SW480 (cell line): ENCODE measurements around the gene BEND6.
A peak's percentile ranks its signal among the peaks of the same experiment; 100 is the strongest.
"Not testable (repeated sequence)": the region's sequence is repeated elsewhere in the genome, so short reads cannot be mapped to it uniquely, and the experiment has no call there.

Experiments used
- DNase-seq: peaks from one replicate; pipeline ENCODE4 v3.0.0-alpha.2; 2016; ENCODE audit warnings: low spot score

BEND6 gene

GRCh38 chr6:56984361-56984760 is 29.5 kb downstream of the BEND6 start:
- DNase-seq, result no peak

DNA sequence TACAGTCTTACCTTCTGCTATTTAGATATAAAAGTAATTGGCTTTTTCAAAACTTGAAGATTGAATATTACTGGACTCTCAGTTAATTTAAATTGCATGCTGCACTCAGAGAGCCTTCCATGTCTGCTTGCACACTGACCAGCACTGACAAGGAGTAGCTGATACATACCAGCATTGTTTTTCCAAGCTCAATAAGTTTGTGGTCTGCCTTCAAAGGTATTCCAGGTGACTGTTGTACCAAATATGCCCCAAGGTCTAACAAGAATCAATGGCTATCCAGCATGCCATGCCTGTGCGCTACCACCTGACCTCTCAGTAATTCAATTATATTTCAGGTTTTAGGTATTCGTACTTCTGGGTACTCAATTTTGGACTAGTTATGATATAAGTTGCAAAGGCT is 30.0 kb downstream of the BEND6 start:
- peak; percentile 5 for DNase-seq

DNA sequence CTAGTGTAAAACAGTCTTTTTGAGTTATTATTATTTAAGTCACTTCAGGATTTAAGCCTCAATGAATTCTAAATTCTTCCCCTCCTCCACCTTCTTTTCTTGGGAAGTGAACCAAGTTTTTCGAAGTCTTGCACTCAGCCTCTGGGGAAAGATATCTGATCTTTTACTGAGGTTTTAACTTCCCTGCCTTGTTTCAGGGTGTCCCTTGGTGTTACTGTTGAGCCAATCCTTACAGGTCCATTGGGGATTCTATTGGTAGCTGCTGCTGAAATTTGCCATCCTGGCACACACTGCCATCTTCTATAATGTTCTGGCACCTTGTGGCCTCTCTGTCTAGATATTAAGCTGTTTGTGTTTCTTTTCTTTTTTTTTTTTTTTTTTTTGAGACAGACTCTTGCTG is 31.7 kb downstream of the BEND6 start:
- no peak for DNase-seq

DNA sequence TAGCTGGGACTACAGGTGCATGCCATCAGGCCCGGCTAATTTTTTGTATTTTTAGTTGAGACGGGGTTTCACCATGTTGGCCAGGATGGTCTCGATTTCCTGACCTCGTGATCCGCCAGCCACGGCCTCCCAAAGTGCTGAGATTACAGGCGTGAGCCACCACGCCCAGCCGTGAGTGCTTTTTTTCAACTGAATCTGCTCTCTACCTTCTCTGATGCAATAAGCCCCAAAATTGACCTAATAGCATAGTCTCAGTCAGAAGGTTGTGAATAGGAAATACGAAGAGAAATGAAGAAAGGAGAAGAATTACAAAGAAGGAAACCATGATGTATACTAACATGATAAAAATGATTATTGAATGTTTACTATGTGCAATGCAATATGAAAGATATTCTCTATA is 33.2 kb downstream of the BEND6 start:
- DNase-seq, result no peak

DNA sequence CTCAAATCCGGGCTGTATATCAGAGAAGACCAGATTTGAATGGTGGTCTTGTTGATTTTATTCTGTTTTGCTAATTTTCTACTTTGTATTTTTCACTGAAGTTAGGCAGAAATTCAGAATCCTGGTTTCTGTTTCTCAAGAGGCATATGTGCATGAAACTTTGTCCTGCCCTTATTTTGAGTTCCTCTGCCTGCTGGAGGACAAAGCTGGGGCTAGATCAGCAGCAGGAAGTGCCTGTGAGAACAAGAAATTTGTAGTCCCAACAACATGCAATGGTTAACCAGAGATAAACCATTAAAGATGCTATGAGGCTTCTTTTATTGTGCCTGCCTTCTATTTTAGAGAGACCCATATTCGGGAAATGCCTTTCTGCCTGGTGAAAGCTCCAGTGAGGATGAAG is 37.1 kb downstream of the BEND6 start:
- DNase-seq, result no peak

DNA sequence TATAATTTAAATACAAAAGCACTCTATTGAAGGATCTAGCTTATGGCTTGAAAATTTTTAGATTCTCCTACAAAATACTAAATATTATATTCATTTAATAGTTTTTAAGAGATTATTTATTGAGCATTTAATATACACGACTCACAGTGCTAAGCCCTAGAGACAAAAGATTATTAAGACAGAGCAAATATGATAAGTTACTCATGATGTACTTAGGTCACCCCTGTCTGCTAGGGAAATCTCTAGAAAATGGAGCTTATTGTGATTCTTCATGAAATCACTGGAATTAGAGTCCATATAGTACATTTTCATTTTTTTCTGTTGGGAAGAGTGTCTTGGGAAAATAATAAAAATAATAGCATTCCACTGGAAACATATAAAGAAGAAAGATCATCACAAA is 37.8 kb downstream of the BEND6 start:
- no peak for DNase-seq

DNA sequence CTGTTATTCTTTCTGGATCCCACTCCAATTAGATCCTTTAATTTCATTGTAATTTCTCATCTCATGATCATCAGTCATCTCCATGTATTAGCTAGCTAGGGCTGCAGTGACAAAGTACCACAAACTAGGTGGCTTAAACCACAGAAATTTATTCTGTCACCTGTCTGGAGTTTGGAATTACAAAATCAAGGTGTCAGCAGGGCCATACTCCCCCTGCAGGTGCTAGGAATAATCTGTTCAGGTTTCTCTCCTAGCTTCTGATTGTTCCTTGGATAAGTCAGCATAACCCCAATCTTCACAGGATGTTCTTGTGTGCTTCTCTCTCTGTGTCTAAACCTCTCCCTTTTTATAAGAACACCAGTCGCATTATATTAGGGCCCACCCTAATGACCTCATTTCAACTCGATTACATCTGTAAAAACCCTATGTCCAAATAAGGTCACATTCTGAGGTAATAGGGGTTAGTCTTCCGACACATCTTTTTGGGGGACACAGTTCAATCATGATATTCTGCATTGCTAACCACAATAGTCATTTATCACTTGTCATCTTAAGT is 40.5 kb downstream of the BEND6 start:
- DNase-seq, result peak; percentile 15

- DNase-seq, result no peak
Measured at GRCh38 chr6:56996401-56996800, 41.5 kb downstream of the BEND6 start.

DNA sequence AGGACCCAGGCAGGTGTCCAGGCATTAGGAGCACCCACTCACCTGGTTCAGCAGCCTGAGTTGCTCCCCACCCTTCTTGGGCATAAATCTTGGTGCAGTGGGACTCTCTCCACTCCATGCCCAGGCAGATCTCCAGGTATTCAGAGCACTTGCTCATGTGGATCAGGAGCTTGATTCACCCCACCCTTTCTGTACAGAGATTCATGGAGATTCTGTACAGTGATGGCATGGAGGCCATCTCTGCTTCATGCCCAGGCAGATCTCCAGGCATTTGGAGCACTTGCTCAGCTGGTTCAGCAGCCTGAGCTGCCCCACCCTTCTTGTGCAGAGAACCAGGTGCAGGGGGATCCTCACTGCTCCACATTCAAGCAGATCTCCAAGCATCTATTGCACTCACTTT is 44.1 kb downstream of the BEND6 start:
- DNase-seq, result no peak

DNA sequence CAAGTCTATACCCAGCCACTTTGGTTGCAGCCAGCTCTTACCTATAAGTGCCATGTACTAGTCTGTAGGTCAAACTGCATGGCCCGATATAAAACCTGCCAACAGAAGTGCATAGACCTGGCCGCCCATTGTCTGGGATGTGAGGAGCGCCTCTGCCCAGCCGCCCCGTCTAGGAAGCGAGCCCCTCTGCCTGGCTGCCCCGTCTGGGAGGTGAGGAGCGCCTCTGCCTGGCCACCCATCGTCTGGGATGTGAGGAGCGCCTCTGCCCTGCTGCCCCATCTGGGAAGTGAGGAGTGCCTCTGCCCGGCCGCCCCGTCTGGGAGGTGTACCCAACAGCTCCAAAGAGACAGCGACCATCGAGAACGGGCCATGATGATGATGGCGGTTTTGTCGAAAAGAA is 44.8 kb downstream of the BEND6 start:
- not testable (repeated sequence) for DNase-seq

- no peak for DNase-seq
Measured at GRCh38 chr6:57002197-57002596, 47.3 kb downstream of the BEND6 start.

DNA sequence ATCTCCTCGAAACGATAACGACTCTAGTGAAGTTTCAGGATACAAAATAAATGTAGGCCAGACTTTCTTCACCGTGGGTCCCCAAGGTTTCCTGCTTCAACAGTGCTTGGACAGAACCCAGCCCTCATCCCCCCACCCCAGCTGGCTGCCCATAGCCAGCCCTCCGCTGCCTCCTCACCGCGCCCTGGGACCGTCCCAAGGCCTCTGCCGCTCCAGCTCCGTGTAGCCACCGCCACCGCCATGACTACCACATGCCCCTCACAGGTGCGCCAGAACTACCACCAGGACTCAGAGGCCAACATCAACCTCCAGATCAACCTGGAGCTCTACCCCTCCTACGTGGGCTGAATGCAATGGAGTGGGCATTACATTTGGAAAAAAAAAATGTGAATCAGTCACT is 49.4 kb downstream of the BEND6 start:
- no peak for DNase-seq

DNA sequence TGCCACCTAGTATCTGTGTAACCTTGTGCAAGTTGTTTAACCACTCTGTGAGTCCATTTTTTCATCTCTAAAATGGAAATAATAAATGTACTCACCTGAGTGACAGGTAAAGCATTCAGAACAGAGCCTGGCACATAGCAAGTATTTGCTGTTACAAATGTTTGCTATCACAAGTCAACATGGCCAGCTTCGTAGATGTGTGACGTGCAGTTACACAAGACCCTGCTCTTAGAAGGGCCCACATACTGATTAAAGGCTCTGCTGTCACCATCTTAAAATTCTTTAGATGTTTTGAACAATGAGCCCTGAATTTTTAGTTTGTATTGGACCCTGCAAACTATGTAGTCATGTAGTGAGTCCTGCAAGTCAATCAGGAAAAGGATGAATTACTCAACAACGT is 51.2 kb downstream of the BEND6 start:
- no peak for DNase-seq

DNA sequence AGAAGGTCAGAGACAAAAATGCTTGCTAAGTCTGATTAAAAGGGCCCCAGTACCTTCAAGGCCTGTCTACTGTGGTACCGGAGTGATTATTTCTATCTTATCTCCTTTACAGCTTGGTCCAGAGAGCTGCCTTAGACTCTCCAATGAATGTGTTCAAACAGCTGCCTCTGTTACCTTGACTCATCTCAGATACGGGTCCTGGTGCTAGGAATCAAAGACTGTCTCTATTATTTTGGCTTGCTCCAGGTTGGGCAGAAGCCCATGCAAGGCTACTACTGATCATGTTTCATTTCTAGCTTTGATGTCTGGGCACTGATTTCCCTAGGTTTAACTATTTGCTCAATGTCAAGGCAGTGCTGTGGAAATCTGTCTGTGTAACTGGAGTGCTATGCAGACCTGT is 53.2 kb downstream of the BEND6 start:
- not testable (repeated sequence) for DNase-seq

DNA sequence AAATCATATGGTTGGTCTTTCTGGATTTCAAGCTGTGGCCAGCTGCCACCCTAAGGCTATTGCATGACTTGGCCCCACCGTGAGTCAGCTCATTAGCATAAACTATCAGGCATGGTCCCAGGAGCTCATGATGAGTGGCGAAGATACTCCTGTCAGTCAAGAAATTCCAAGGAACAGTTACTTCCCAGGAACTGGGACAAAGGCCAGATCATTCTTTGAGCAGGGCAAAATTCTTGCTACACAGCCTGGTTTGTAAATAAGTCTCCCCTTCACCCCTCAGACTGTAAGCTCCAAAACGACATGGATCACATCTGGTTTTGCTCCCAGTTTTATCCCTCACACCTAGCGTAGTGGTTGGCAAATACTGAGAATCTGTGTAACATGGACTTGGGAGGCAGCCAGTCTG is 58.6 kb downstream of the BEND6 start:
- no peak for DNase-seq

DNA sequence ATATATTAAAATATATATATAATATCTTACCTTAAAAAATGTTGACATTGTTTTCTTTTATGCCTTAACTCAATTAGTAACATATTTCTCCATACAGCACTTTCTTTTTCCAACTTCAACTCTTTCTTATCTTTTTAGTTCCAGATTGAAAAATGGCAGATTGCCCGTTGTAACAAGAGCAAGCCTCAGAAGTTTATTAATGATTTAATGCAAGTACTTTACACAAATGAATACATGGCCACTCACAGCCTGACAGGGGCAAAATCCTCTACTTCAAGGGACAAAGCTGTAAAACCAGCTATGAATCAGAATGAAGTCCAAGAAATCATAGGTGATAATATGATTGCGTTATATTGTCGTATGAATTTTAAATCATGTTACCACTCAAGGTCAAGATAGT is 62.2 kb downstream of the BEND6 start:
- DNase-seq, result no peak

- no peak for DNase-seq
Measured at GRCh38 chr6:57017841-57018240, 62.9 kb downstream of the BEND6 start.

- DNase-seq, result no peak
Measured at GRCh38 chr6:57019434-57019833, 64.5 kb downstream of the BEND6 start.

DNA sequence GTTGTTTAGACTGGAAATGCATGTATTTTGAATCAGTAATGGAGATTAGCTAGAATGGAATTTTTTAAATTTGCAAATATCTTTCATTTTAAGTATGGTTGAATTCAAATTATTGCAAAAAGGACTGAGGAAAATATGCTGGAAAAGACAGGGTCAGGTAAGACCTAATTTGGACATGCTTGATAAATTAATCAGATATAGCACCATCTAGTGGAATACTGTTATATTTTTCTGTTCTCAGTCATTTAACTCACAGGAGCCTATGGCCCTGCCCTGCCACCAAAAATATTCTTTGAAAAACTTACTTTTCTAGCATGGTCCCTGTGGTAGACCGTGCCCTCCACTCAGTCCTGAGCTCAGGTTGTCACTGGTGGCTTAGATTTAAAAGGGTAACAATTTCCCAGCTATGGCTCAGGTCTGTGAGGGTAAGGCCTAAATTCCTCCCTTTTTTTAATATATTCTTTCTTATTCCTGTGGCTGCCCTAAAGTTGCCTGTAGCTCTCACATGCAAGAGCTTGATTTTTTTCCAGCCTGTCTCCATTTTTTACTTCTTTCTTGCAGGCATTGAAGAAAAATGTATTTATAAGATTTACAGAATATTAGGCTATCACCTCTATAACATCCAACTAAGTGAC is 66.3 kb downstream of the BEND6 start:
- peak; percentile 50 for DNase-seq

DNA sequence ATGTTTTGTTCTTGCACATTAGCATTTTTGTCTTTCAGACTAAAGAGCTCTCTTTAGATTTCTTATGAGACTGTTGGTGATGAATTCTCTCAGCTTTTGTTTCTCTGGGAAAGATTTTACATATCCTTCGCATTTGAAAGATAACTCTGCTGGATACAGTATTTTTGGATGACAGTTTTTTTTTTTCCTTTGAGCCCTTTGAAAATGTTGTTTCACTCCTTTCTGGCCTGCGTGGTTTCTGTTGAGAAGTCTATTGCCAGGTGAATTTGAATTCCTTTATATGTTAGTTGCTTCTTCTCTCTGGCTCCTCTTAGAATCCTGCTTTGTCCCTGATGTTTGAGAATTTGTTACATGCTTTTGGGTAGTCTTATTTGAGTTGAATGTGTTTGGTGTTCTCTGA is 69.4 kb downstream of the BEND6 start:
- no peak for DNase-seq

DNA sequence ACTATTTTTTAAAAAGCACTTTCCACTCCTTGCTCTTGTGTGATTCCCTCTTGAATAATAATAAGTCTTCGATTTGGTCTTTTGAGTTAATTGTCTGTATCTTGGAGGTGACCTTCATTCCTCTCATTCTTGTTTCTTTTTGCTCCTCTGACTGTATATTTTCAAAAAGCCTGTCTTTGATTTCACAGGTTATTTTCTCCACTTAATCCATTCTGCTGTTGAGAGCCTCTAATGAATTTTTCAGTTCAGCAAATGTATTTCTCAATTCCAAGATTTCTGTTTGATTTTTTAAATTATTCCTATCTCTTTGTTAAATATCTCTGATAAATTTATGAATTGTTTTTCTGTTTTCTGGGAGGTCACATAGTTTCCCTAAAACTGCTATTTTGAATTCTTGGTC is 69.9 kb downstream of the BEND6 start:
- no peak for DNase-seq

DNA sequence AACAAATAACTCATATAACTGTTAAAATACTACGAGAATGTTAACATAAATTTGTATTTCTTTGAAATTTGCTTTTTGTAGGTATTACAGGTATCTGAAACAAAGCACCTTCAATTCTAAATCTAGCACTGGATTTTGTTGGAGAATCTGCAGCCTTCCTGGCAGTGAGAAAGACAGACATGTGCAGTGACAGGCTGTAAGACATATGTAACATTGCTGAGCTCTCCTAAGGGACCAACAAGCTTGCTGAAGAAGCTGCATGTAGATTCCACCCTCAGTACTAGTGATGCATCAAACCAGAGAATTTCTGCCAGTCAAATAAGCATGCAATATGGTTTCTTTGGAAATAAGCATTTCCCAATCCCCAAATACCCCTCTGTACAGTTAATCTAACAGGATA is 71.1 kb downstream of the BEND6 start:
- DNase-seq, result no peak

DNA sequence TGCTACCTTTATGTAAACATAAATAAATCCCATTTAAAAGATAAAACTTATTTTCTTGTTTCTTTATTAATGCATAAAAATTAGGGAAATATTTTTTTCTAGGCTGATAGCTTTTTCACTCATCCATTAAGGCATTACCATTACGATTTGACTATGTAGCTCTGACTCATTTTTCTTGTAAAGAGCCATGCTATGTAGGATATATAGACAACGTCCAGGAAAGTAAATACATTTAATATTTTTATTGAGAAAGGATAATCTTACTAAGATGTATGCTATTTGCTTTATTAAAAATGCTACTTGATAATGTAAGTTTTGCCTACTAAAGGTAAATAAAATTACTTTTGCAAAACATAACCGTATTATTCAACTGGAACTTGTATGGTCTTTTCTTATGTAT is 72.4 kb downstream of the BEND6 start:
- no peak for DNase-seq

GRCh38 chr6:57029213-57029612 is 74.3 kb downstream of the BEND6 start:
- DNase-seq, result no peak

- no peak for DNase-seq
Measured at GRCh38 chr6:57033228-57033627, 78.3 kb downstream of the BEND6 start.
